ENCODE results near the gene PRDM16. TPM values are rescaled to one million over a fixed set of nuclear protein-coding genes. Genes with fewer than 3 reads are reported as not detected.

The PRDM16 gene
- total and polyA plus RNA-seq, 2 experiments from 2014 or later: 41.8 to 55.8 TPM

DNA sequence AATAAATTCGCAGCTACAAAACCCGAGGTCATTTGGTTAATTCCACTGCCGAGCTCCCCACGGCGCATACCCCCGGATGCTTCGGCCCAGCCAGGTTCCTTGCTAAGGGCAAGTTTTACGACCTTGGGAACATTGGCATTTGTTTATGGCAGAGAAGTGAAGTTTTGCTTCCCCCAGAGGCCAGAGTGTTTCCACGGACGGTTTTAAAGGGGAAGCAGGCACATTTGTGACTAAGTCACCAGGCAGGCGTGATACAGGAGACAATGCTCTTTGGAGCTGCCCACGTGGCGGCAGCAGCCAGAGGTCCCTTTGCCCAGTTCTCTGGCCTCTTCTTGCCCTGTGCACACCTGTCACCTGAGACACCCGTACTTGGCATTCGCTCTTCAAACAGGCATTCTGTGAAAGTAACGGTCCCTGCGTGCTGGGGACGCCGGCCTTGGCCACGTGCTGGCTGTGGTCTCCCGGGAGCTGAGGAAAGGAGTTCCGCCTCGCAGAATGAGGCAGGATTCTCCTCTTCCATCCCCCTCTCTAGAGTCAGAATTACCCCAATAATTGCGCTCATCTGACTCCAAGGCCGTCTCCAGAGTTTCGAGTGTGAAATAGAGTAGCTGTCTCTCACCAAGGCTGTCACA, 138.3 kb downstream of the PRDM16 start:
- no peaks in the 10 kb centered on the region for H3K27me3 ChIP-seq
- no peak overlapping the region for H3K4me3 ChIP-seq
- no peaks in the 10 kb centered on the region for H3K36me3 ChIP-seq
- H3K4me1 ChIP-seq (ENCODE audit: low read depth): no peaks in the 10 kb centered on the region
- DNase-seq (ENCODE audit: low read depth in 1 of 2, low spot score in 1 of 2): no peak
- TF ChIP-seq, protein P1, sequence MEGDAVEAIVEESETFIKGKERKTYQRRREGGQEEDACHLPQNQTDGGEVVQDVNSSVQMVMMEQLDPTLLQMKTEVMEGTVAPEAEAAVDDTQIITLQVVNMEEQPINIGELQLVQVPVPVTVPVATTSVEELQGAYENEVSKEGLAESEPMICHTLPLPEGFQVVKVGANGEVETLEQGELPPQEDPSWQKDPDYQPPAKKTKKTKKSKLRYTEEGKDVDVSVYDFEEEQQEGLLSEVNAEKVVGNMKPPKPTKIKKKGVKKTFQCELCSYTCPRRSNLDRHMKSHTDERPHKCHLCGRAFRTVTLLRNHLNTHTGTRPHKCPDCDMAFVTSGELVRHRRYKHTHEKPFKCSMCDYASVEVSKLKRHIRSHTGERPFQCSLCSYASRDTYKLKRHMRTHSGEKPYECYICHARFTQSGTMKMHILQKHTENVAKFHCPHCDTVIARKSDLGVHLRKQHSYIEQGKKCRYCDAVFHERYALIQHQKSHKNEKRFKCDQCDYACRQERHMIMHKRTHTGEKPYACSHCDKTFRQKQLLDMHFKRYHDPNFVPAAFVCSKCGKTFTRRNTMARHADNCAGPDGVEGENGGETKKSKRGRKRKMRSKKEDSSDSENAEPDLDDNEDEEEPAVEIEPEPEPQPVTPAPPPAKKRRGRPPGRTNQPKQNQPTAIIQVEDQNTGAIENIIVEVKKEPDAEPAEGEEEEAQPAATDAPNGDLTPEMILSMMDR (IDR thresholded peaks at IDR 0.05; ENCODE audit: low read depth, low read length): no peak
- H3K9me3 ChIP-seq (ENCODE audit: low read depth): no peaks in the 10 kb centered on the region
- no peak overlapping the region for H3K27ac ChIP-seq

DNA sequence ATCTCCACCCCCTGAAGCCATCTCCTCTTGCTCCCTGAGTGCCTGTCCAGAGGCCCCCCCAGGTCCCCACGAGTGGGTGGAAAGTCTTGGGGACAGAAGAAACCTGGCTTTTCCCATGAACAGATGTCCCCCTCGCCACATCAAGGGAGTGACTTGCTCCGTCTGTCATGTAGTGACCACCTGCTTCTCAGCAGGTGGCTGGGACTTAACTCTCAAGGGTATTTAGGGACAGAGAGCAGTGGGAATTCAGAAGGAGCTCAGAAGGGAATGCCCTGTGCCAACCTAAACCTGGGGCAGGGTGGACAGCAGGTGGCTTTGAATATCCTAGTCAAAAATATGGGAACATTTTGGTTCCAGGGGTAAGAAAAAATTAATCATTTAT, 139.8 kb downstream of the PRDM16 start:
- no peaks in the 10 kb centered on the region for H3K9me3 ChIP-seq (ENCODE audit: low read depth)
- no peak for DNase-seq (ENCODE audit: low read depth in 1 of 2, low spot score in 1 of 2)
- no peaks in the 10 kb centered on the region for H3K36me3 ChIP-seq
- H3K4me1 ChIP-seq (ENCODE audit: low read depth): no peaks in the 10 kb centered on the region
- no peak overlapping the region for H3K27ac ChIP-seq
- H3K27me3 ChIP-seq: no peaks in the 10 kb centered on the region
- H3K4me3 ChIP-seq: no peak overlapping the region
- TF ChIP-seq, protein P1 (IDR thresholded peaks at IDR 0.05; ENCODE audit: low read depth, low read length): no peak

DNA sequence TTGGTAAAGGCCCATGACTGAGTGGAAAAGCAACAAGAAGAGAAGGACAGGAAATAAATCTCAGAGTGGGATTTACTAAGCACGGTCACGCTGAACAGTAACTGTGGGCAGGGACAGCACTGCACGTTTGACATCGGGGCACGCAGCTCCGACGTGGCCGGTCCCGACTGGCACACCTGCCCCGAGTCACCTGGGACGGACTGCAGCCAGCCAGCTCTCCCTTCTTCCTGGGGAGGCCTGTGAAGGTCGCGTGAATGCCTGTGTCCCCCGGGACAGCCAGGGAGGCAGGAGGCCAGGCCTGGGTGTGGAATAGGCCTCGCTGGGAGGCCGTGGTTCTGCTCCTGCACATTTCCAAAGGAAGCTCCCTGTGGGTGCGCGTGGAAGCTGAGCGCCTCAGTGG, 140.2 kb downstream of the PRDM16 start:
- Histone ChIP-seq H3K4me1 (ENCODE audit: low read depth) (no peaks in the 10 kb centered on the region), H3K36me3 (no peaks in the 10 kb centered on the region), H3K9me3 (ENCODE audit: low read depth) (no peaks in the 10 kb centered on the region), H3K4me3 (no peak overlapping the region), H3K27ac (no peak overlapping the region), H3K27me3 (no peaks in the 10 kb centered on the region)
- TF ChIP-seq, protein P1 (IDR thresholded peaks at IDR 0.05; ENCODE audit: low read depth, low read length): no peak
- DNase-seq (ENCODE audit: low read depth in 1 of 2, low spot score in 1 of 2): no peak

DNA sequence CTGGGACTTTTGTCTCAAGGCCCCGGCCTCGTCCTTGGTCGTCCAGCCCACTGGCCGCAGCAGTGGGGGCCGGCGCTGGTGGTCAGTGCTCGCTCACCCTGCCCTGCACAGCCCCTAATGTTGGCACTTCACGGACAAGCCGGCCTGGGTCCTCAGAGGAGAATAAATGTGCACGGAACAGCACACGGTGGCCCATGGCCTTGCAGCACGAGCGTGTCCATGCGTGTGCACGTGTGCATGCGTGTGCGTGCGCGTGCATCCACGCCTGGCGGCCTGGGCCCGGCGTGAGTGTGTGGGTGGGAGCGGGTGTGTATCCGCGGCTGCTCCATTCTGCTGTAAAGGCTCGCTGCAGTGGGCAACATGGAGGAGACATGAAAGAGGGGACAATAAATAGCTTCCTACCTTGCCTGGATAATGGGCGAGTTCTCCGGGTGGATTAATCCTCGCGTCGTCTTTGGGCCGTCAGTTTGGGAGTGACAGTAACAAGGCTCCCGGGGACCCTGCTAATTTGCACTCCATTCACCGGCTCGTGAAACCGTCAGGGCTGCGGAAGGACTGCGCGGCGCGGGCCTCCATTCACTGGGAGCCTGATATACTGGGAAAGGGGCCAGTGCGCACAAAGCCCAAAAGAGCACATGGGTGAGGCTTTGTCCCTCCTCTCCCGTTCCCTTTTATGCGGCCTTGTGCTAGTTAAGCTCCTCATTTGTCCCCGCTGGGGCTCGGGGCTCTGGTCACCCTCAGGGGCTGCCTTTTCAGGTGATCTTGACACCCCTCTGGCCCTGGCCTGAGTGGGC, 142.8 kb downstream of the PRDM16 start:
- H3K27me3 ChIP-seq: no peaks in the 10 kb centered on the region

DNA sequence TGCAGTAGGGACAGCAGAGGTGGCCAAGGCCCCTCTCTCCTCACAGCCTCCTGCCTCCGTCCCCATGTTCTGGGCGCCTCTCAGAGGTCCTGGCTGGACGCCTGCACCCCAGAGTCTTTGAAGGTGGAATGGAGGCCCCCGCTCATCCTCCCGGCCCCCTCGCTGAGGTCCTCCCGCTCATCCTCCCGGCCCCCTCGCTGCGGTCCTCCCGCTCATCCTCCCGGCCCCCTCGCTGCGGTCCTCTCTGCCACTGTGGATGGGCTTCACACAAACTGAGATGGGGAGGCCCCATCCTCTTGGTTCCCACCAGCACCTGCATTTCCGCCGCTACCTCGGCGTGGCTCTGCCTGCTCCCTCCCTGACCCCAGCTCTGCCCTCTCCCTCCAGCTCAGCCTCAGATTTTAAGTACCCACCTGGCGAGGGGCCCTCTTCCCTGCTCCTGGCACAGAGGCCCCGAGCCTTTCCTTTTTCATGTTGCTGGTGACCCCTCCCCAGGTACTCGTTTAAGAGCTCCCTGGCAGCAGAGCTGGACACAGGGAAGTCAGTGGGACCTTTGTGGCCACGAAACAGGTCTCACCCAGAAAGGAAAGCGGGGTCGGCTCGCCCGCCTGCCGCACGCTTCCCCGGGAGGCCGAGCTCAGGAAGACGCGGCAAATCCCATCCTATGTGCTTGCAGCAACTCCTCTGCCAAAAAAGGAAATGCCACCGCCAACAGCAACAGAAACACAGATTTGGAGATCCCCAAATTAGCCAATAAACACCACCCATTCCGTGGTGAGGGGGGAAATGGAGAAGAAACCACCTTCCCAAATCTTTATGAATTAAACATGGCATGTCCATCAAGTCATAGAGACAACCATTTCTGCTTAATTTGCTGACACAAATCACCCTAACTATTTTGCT, 143.7 kb downstream of the PRDM16 start:
- Histone ChIP-seq H3K36me3 (no peaks in the 10 kb centered on the region), H3K4me1 (ENCODE audit: low read depth) (no peaks in the 10 kb centered on the region), H3K4me3 (no peak overlapping the region), H3K27ac (no peak overlapping the region), H3K9me3 (ENCODE audit: low read depth) (no peaks in the 10 kb centered on the region), H3K27me3 (no peaks in the 10 kb centered on the region)
- TF ChIP-seq, protein P1 (IDR thresholded peaks at IDR 0.05; ENCODE audit: low read depth, low read length): no peak
- no peak for DNase-seq (ENCODE audit: low read depth in 1 of 2, low spot score in 1 of 2)

More for the DNA sequence above, 142.8 kb downstream of the PRDM16 start:
- TF ChIP-seq, protein P1 (IDR thresholded peaks at IDR 0.05; ENCODE audit: low read depth, low read length): no peak
- no peak for DNase-seq (ENCODE audit: low read depth in 1 of 2, low spot score in 1 of 2)
- Histone ChIP-seq H3K4me1 (ENCODE audit: low read depth) (no peaks in the 10 kb centered on the region), H3K36me3 (no peaks in the 10 kb centered on the region), H3K27ac (no peak overlapping the region), H3K4me3 (no peak overlapping the region), H3K9me3 (ENCODE audit: low read depth) (no peaks in the 10 kb centered on the region)

All from cardiac muscle cell (in vitro differentiated cells and primary cell).